ENCODE data around the gene CDC40.

GRCh38 chr6:110250058-110250457 lies 69.8 kb downstream of the CDC40 start:
- TF ChIP-seq RARB (CRISPR knock-in tag; IDR thresholded peaks at IDR 0.05) (no peak), BACH2 (CRISPR knock-in tag; IDR thresholded peaks at IDR 0.05; ENCODE audit: borderline replicate concordance) (no peak), ZFP3 (CRISPR knock-in tag; IDR thresholded peaks at IDR 0.05) (no peak), ZNF565 (CRISPR knock-in tag; conservative IDR thresholded peaks at IDR 0.05; ENCODE audit: low read depth) (no peak), PPARA (CRISPR knock-in tag; IDR thresholded peaks at IDR 0.05; ENCODE audit: borderline replicate concordance) (no peak), CSRNP3 (CRISPR knock-in tag; IDR thresholded peaks at IDR 0.05) (no peak), ZC3H10 (CRISPR knock-in tag; IDR thresholded peaks at IDR 0.05) (no peak), GLIS3 (CRISPR knock-in tag; IDR thresholded peaks at IDR 0.05) (no peak), TOX (CRISPR knock-in tag; IDR thresholded peaks at IDR 0.05; ENCODE audit: borderline replicate concordance) (no peak), ESRRG (CRISPR knock-in tag; IDR thresholded peaks at IDR 0.05) (no peak), ISL1 (CRISPR knock-in tag; IDR thresholded peaks at IDR 0.05) (no peak), ARNTL (CRISPR knock-in tag; IDR thresholded peaks at IDR 0.05; ENCODE audit: borderline replicate concordance, low read depth) (no peak), ZFP30 (CRISPR knock-in tag; IDR thresholded peaks at IDR 0.05) (no peak)

Data from SK-N-SH treated with all-trans-retinoic acid at 6 μM for 48 hours (cell line).